ENCODE measurements around the gene FGF9.
A peak's percentile ranks its signal among the peaks of the same experiment; 100 is the strongest.

Gene FGF9

DNA sequence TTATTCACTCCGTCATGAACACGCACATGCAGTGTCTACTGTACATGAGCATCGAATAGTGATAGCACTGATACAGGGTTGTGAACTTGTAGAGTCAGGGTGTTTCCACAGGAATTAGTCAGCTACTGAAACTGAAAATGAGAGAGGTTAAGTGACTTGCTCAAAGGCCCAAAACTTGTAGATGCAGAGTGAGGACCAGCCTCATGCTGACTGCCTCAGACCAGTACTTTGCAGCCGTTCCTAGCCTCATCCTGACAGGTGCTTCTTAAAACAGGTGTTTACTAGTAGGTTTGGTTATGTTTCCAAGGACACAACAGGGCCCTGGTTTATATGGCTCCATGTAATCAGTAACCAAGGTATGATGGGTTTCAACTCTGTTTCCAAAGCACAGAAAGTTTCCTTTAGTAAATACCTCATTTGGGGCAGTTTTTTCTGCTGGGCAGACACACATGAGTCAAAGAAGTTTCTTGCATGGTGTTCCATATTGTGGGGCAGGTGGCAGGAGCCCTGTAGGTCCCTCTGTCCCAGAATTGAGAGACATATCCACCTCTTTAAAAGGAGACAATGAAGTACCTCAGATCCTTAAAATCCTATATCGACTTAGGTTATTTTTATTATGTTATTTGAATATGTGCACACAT is 16.0 kb downstream of the FGF9 start:
- H3K4me3 ChIP-seq (ENCODE audit: severe bottlenecking), result no peak overlapping the region
- H3K9me3 ChIP-seq (ENCODE audit: severe bottlenecking), result no peaks in the 10 kb centered on the region
- peaks cover 19% of the 10 kb centered on the region for H3K4me1 ChIP-seq (ENCODE audit: insufficient read depth, poor library complexity, severe bottlenecking)
- ATAC-seq (ENCODE audit: low read depth) (no peak), DNase-seq (ENCODE audit: low spot score) (no peak)
- TF ChIP-seq, protein P1, sequence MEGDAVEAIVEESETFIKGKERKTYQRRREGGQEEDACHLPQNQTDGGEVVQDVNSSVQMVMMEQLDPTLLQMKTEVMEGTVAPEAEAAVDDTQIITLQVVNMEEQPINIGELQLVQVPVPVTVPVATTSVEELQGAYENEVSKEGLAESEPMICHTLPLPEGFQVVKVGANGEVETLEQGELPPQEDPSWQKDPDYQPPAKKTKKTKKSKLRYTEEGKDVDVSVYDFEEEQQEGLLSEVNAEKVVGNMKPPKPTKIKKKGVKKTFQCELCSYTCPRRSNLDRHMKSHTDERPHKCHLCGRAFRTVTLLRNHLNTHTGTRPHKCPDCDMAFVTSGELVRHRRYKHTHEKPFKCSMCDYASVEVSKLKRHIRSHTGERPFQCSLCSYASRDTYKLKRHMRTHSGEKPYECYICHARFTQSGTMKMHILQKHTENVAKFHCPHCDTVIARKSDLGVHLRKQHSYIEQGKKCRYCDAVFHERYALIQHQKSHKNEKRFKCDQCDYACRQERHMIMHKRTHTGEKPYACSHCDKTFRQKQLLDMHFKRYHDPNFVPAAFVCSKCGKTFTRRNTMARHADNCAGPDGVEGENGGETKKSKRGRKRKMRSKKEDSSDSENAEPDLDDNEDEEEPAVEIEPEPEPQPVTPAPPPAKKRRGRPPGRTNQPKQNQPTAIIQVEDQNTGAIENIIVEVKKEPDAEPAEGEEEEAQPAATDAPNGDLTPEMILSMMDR (IDR thresholded peaks at IDR 0.05; ENCODE audit: poor library complexity, severe bottlenecking), result no peak
- no peak overlapping the region for H3K27ac ChIP-seq (ENCODE audit: poor library complexity, severe bottlenecking)
- no peaks in the 10 kb centered on the region for H3K36me3 ChIP-seq (ENCODE audit: low read depth)
- H3K27me3 ChIP-seq (ENCODE audit: insufficient read depth, poor library complexity, severe bottlenecking), result no peaks in the 10 kb centered on the region

GRCh38 chr13:21688056-21688455 is 17.2 kb downstream of the FGF9 start:
- DNase-seq (ENCODE audit: low spot score) (no peak), ATAC-seq (ENCODE audit: low read depth) (peak; percentile 93)
- Histone ChIP-seq H3K36me3 (ENCODE audit: low read depth) (no peaks in the 10 kb centered on the region), H3K27ac (ENCODE audit: poor library complexity, severe bottlenecking) (no peak overlapping the region), H3K27me3 (ENCODE audit: insufficient read depth, poor library complexity, severe bottlenecking) (no peaks in the 10 kb centered on the region), H3K4me3 (ENCODE audit: severe bottlenecking) (no peak overlapping the region), H3K4me1 (ENCODE audit: insufficient read depth, poor library complexity, severe bottlenecking) (peaks cover 15% of the 10 kb centered on the region), H3K9me3 (ENCODE audit: severe bottlenecking) (no peaks in the 10 kb centered on the region)
- TF ChIP-seq, protein P1 (IDR thresholded peaks at IDR 0.05; ENCODE audit: poor library complexity, severe bottlenecking), result no peak

DNA sequence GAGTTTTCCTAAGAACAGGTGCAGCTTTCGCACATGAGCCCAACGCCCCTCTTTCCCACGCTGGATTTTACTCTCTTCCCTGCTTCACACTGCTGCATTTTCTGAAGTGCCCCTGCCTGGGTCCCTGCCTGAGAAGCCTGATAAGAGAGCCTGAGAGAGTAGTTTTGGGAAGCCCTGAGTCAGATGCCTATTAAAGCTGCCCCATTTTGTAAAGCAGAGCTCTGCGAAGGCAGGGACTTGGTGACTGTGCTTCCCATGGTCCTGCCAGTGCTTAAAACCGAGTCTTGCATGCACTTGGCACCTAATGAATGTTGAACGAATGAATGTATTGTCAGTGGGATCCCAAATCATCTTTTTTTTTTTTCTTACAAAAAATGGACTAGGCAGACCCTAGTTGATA is 18.2 kb downstream of the FGF9 start:
- TF ChIP-seq, protein P1 (IDR thresholded peaks at IDR 0.05; ENCODE audit: poor library complexity, severe bottlenecking), result no peak
- H3K4me1 ChIP-seq (ENCODE audit: insufficient read depth, poor library complexity, severe bottlenecking), result peaks cover 10% of the 10 kb centered on the region
- no peaks in the 10 kb centered on the region for H3K9me3 ChIP-seq (ENCODE audit: severe bottlenecking)
- H3K27me3 ChIP-seq (ENCODE audit: insufficient read depth, poor library complexity, severe bottlenecking), result no peaks in the 10 kb centered on the region
- DNase-seq (ENCODE audit: low spot score) (no peak), ATAC-seq (ENCODE audit: low read depth) (no peak)
- H3K36me3 ChIP-seq (ENCODE audit: low read depth), result no peaks in the 10 kb centered on the region
- no peak overlapping the region for H3K4me3 ChIP-seq (ENCODE audit: severe bottlenecking)
- H3K27ac ChIP-seq (ENCODE audit: poor library complexity, severe bottlenecking), result no peak overlapping the region

GRCh38 chr13:21690955-21691354 is 20.1 kb downstream of the FGF9 start:
- ATAC-seq (ENCODE audit: low read depth) (no peak), DNase-seq (ENCODE audit: low spot score) (no peak)
- no peaks in the 10 kb centered on the region for H3K36me3 ChIP-seq (ENCODE audit: low read depth)
- no peaks in the 10 kb centered on the region for H3K27me3 ChIP-seq (ENCODE audit: insufficient read depth, poor library complexity, severe bottlenecking)
- TF ChIP-seq, protein P1 (IDR thresholded peaks at IDR 0.05; ENCODE audit: poor library complexity, severe bottlenecking), result no peak
- no peak overlapping the region for H3K4me3 ChIP-seq (ENCODE audit: severe bottlenecking)
- peaks cover 10% of the 10 kb centered on the region for H3K4me1 ChIP-seq (ENCODE audit: insufficient read depth, poor library complexity, severe bottlenecking)
- no peak overlapping the region for H3K27ac ChIP-seq (ENCODE audit: poor library complexity, severe bottlenecking)
- H3K9me3 ChIP-seq (ENCODE audit: severe bottlenecking), result no peaks in the 10 kb centered on the region

- TF ChIP-seq, protein P1 (IDR thresholded peaks at IDR 0.05; ENCODE audit: poor library complexity, severe bottlenecking), result no peak
Measured at GRCh38 chr13:21691500-21691899, 20.6 kb downstream of the FGF9 start.

More at GRCh38 chr13:21691500-21691899, 20.6 kb downstream of the FGF9 start:
- no peaks in the 10 kb centered on the region for H3K9me3 ChIP-seq (ENCODE audit: severe bottlenecking)
- ATAC-seq (ENCODE audit: low read depth) (no peak), DNase-seq (ENCODE audit: low spot score) (no peak)
- H3K27ac ChIP-seq (ENCODE audit: poor library complexity, severe bottlenecking), result no peak overlapping the region
- no peaks in the 10 kb centered on the region for H3K36me3 ChIP-seq (ENCODE audit: low read depth)
- peaks cover 10% of the 10 kb centered on the region for H3K4me1 ChIP-seq (ENCODE audit: insufficient read depth, poor library complexity, severe bottlenecking)
- H3K27me3 ChIP-seq (ENCODE audit: insufficient read depth, poor library complexity, severe bottlenecking), result no peaks in the 10 kb centered on the region
- no peak overlapping the region for H3K4me3 ChIP-seq (ENCODE audit: severe bottlenecking)
